ENCODE results near the gene CYP4B1.
"Not testable (repeated sequence)": the region's sequence is repeated elsewhere in the genome, so short reads cannot be mapped to it uniquely, and the experiment has no call there.

The CYP4B1 gene

DNA sequence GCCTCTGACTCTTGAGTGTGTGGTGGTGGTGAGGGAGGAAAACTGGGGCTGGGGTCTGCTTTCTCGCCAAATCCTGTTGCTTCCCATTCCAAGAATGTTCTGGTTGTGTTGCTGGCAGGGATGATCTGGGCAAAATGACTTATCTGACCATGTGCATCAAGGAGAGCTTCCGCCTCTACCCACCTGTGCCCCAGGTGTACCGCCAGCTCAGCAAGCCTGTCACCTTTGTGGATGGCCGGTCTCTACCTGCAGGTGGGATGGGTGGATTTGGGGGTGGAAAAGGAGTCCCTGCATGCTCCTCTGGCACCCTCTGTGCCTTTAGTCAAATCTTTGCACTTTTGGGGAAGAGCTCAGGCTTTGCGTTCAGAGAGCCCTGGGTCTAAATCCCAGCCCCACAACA lies 18.1 kb downstream of the CYP4B1 start:
- no peak for DNase-seq

DNA sequence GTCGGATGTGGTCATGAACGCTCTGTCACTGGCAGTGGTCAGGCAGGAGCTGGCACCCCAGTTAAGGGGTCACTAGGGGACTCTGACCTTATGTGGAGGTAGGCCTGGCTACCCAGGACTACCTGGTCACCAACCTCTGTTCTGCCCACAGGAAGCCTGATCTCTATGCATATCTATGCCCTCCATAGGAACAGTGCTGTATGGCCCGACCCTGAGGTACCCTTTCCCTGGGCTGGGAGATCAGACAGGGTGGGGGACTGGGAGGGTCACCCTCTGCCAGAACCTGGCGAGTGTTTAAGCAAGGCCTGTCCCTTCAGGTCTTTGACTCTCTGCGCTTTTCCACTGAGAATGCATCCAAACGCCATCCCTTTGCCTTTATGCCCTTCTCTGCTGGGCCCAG lies 19.0 kb downstream of the CYP4B1 start:
- no peak for DNase-seq

DNA sequence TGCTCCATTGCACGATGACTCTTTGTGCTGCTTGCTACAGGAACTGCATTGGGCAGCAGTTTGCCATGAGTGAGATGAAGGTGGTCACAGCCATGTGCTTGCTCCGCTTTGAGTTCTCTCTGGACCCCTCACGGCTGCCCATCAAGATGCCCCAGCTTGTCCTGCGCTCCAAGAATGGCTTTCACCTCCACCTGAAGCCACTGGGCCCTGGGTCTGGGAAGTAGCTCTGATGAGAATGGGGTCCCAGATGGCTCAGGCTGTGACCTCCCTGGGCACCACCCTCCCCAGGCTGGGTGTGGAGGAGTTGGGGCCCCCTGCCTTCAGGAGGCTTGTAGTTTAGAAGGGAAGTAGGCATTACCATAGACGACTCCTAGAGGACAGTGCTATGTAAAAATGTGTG lies 19.7 kb downstream of the CYP4B1 start:
- no peak for DNase-seq

DNA sequence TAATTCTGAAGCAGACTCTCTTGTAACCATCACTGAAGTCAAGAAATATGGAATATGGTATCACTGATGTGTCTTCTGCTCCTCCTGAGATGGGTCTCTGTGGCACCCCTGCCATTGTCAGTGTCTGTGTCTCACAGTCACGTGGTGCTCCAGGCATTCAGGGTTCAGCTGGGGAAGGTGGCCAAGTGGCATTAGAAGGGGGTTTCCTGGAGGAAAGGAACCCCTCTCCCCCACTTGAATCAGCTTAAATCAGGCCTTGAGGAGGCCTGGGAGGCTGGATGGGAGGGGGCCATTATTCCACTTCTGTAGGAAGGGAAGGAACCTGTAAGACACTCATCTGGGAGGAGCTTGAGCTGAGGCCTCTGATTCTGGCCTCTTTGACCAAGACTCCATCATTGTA lies 20.5 kb downstream of the CYP4B1 start:
- DNase-seq, result no peak

DNA sequence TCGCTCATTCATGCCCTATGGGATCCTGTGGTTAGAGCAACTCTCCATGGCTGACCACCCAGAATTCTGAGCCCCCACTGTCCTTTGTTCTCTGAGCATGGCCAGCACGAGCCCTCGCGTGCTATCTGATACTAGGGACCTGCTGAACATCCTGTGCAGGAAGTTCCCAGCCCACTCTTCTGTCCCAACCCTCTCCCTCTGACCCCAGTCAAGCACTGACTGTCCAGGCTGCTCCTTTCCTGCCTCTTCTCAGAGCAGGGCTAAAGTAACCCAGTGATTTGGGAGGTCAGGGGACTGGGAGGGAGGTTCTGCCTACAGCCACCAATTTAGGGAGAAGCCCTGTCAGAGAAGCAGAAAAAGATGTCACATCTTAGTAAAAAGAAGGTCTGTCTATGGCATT lies 21.2 kb downstream of the CYP4B1 start:
- no peak for DNase-seq

DNA sequence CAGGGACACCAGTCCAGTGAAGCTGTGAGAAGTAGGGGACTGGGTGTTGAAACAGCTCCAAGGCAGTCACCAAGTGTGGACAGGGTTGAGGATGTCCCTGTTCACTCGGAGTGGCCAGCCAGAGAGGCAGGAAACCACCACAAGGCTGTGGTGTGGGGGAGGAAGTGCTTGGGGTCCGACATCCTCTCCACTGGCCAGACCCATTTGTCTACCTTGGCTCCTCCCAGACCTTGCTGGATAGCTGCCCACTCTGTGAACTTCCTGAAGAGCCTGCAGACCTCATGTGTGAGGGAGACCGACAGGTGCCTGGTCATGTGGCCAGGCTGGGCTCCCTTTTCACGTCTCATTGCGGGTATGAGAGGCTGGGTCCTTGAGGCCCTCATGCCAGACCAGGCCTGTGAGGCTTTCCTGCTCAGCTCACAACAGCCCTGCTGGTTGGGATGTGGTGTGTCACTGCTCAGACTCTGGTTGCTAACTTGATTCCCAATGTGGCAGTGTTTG lies 21.8 kb downstream of the CYP4B1 start:
- no peak for DNase-seq

DNA sequence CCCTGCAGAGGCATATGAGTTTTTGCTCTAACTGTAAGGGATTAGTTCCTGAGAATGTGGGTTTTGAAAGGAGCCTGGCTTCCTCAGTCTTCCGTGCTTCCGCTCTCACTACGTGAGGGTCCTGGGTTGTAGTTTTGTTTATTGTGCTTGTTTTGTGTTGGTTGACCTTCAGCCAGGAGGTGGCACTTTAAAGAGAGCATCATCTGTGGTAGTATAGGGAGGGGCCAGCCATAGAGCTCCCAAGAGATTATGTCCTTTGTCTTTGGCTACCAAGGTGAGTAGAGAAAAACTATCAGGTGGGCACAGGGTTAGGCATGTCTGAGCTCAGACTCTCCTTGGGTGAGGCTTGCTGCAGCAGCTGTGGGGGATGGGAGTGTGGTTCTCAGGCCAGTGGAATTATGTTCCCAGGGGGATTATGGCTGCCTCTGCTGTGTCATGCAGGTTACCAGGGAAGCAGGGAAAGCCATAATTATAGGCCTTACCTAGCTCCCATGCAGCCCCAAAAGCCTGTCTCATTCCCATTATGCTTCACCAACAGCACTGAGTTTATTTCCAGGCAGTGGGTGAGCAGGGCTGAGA lies 23.5 kb downstream of the CYP4B1 start:
- DNase-seq, result no peak

DNA sequence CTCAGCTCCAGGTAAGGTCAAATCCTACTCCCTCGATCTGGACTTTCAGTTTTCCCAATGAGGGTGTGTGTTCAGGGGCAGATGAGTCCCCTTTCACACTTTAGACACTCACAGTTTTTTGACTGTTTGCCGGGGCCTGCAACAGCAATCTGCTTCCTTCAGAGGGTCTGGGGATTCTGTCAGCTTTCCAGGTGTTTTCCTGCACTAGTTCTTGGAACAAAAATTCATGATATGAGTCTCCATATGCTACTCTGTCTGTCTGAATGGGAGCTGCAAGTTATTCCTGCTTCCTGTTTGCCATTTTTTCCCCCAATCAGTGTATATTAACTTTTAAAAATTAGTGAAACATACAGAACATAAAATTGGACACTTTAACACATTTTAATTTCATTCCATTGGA lies 24.3 kb downstream of the CYP4B1 start:
- DNase-seq, result no peak

DNA sequence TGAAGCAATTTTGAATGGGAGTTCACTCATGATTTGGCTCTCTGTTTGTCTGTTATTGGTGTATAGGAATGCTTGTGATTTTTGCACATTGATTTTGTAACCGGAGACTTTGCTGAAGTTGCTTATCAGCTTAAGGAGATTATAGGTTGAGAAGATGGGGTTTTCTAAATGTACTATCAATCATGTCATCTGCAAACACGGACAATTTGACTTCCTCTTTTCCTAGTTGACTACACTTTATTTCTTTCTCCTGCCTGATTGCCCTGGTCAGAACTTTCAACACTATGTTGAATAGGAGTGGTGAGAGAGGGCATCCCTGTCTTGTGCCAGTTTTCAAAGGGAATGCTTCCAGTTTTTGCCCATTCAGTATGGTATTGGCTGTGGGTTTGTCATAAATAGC lies 28.0 kb downstream of the CYP4B1 start:
- DNase-seq, result not testable (repeated sequence)

DNA sequence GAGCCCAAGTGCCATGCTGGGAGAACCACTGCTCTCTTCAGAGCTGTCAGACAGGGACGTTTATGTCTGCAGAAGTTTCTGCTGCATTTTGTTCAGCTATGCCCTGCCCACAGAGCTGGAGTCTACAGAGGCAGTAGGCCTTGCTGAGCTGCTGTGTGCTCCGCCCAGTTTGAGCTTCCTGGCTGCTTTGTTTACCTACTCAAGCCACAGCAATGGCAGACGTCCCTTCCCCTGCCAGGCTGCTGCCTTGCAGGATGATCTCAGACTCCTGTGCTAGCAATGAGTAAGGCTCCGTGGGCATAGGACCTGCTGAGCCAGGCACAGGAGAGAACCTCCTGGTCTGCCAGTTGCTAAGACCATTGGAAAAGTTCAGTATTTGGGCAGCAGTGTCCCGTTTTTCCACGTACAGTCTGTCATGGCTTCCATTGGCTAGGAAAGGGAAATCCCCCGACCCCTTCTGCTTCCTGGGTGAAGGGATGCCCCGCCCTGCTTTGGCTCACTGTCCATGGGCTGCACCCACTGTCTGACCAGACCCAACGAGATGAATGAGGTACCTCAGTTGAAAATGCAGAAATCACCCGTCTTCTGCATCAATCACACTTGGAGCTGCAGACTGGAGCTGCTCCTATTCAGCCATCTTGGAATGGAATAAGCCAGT lies 31.9 kb downstream of the CYP4B1 start:
- no peak for DNase-seq

DNA sequence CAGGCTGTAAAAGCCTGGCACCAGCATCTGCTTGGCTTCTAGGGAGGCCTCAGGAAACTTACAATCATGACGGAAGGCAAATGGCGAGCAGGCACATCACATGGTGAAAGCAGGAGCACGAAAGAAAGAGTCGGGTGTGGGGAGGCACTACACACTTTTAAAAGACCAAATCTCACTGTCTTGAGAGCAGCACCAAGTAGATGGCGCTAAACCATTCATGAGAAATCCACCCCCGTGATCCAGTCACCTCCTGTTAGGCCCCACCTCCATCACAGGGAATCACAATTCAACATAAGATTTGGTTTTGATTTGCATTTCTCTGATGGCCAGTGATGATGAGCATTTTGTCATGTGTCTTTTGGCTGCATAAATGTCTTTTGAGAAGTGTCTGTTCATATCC lies 36.6 kb downstream of the CYP4B1 start:
- not testable (repeated sequence) for DNase-seq

DNA sequence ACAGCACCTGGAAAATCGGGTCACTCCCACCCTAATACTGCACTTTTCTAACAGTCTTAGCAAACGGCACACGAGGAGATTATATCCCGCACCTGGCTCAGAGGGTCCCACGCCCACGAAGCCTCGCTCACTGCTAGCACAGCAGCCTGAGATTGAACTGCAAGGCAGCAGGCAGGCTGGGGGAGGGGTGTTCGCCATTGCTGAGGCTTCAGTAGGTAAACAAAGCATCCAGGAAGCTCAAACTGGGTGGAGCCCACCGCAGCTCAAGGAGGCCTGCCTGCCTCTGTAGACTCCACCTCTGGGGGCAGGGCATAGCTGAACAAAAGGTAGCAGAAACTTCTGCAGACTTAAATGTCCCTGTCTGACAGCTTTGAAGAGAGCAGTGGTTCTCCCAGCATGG lies 47.5 kb downstream of the CYP4B1 start:
- not testable (repeated sequence) for DNase-seq

DNA sequence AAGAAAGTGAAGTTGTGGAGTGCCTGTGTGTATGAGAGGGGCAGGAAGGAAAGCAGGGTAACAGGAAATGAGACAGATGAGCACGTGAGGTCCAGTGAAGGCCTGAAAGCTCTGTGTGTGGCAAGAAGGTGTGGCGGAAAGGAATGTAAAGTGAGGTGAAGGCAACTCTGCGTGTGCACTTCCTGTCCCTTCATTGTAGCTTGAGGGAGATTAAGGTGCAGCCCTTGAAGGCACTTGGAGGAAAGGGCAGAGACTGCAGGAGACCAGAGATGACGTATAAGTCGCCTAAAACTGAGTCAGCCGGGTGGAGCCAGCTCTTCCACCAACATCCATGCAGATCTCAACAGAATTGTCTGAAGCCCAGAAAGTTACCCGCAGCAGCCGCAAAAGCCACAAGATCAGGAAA lies 58.8 kb downstream of the CYP4B1 start:
- not testable (repeated sequence) for DNase-seq

DNA sequence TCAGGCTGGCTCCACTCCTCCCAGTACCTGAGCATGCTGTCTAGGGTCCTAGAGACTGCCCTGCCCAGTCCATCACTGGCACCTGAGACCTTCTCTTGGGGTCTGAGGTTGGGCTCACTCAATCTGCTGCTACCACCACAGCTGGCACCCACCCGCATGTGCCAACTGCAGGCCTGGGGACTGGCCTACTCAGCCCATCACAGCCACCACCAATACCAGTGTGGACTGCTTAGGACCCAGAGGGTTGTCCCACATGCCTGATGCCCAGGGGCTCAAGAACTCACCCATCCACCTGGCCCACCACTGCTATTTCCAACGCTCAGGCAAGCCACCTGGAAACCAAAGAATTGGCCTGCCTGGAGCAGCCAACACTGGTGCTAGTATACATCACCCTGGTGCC lies 63.5 kb downstream of the CYP4B1 start:
- no peak for DNase-seq
